Gastrocnemius medialis (tissue), 4 donors: ENCODE measurements around the gene SERINC2. TPM values are rescaled to one million over a fixed set of nuclear protein-coding genes. Genes with fewer than 3 reads are reported as not detected.

Experiments
- ATAC-seq, 2 donors: fragments of 150-250 bp; one replicate each; pipeline ENCODE4 v1.9.1; 2016
- DNase-seq, 2 donors: peaks; one replicate each; pipeline ENCODE4 v3.0.0-alpha.2; 2019
- H3K27ac ChIP-seq, 4 donors: fragments of 200-600 bp; sonication (generic); 1 replicate in 1 of 4; 2 replicates in 3 of 4; pipeline ENCODE4 v1.5.1; 2016 to 2018; ENCODE audit warnings: mild to moderate bottlenecking in 2 of 4, moderate library complexity in 1 of 4
- H3K27me3 ChIP-seq, 3 donors: fragments of 200-600 bp; sonication (generic) in 2 of 3; 1 replicate in 1 of 3; 2 replicates in 2 of 3; pipeline versions ENCODE4 v1.5.1 to v1.6.0; 2016 to 2019; ENCODE audit warnings: mild to moderate bottlenecking in 1 of 3, moderate library complexity in 1 of 3
- H3K36me3 ChIP-seq, 2 donors: fragments of 200-600 bp; sonication (generic) in 1 of 2; one replicate each; pipeline ENCODE4 v1.5.1; 2017 to 2018
- H3K4me1 ChIP-seq, 2 donors: fragments of 200-600 bp; sonication (generic) in 1 of 2; one replicate each; pipeline ENCODE4 v1.5.1; 2016 to 2017; ENCODE audit warnings: mild to moderate bottlenecking in 2 of 2
- H3K4me3 ChIP-seq, 4 donors: fragments of 200-600 bp; sonication (generic) in 3 of 4; 1 replicate in 1 of 4; 2 replicates in 3 of 4; pipeline ENCODE4 v1.5.1; 2016 to 2019; ENCODE audit warnings: mild to moderate bottlenecking in 2 of 4
- H3K9me3 ChIP-seq, 3 donors: fragments of 200-600 bp; sonication (generic) in 2 of 3; 1 replicate in 1 of 3; 2 replicates in 2 of 3; pipeline ENCODE4 v1.5.1; 2016 to 2019
- CTCF ChIP-seq, 5 experiments: fragments of 450-650 bp in 3 of 5; fragments of 200-600 bp in 2 of 5; sonication (generic) in 2 of 5; IDR thresholded peaks in 4 of 5; conservative IDR thresholded peaks in 1 of 5; 1 replicate in 4 of 5; 2 replicates in 1 of 5; pipeline ENCODE4 v1.5.1; 2016 to 2019; ENCODE audit warnings: antibody characterized with exemption in 5 of 5, mild to moderate bottlenecking in 3 of 5, moderate library complexity in 3 of 5
- POLR2A ChIP-seq, 2 donors: fragments of 450-650 bp; IDR thresholded peaks; one replicate each; pipeline ENCODE4 v1.6.1; 2017; ENCODE audit warnings: antibody characterized with exemption in 2 of 2, mild to moderate bottlenecking in 2 of 2, moderate library complexity in 2 of 2
- in situ Hi-C, 4 donors: fragments of 200-750 bp; cut with MboI; loops; one replicate each; pipeline versions ENCODE4 v1.15.0 to v1.8.0; 2017; ENCODE audit warnings: low sequenced_read_pairs in 4 of 4
- intact Hi-C: fragments of 100-400 bp; cut with DNase I; formaldehyde crosslinking; loops from one replicate; pipeline ENCODE4 v1.15.1; 2023; ENCODE audit warnings: low total_unique reads
- total RNA-seq, 4 donors: library from RNA; depleted of rRNA; stranded (reverse); fragments of >200 nt; gene quantifications; one replicate each; pipeline versions ENCODE4 v1.1.0 to v1.2.3, GENCODE V29; 2016

Gene SERINC2
- total RNA-seq, 4 donors from 2014 or later: 21.2 to 53.4 (median 35.9) TPM

DNA sequence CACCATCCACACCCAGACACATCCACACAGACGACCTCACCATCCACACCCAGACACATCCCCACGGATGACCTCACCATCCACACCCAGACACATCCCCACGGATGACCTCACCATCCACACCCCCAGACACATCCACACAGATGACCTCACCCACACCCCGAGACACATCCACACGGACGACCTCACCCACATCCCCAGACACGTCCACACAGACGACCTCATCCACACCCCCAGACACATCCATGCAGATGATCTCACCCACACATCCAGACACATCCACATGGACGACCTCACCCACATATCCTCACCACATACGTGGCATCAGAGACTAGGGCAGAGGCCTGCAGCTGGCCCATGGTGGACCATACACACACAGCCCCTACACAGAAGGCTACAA, 25.4 kb upstream of the SERINC2 start:
- intact Hi-C loops: no loop called here
- Histone ChIP-seq H3K27ac (no peak overlapping the region), H3K9me3 (no peaks in the 10 kb centered on the region), H3K4me1 (peaks cover 27% of the 10 kb centered on the region in 2 donors), H3K4me3 (no peak overlapping the region), H3K36me3 (no peaks in the 10 kb centered on the region), H3K27me3 (no peaks in the 10 kb centered on the region)
- DNase-seq (no peak), ATAC-seq (no peak)
- no peak for TF ChIP-seq POLR2A (IDR thresholded peaks at IDR 0.05)
- no peak for TF ChIP-seq CTCF (IDR thresholded peaks at IDR 0.05 in 4 of 5, conservative IDR thresholded peaks at IDR 0.05 in 1 of 5)
- in situ Hi-C loops: no loop called here

- Histone ChIP-seq H3K36me3 (no peaks in the 10 kb centered on the region), H3K27ac (no peak overlapping the region), H3K4me1 (peaks cover 13 to 17% of the 10 kb centered on the region in 2 donors), H3K4me3 (no peak overlapping the region), H3K9me3 (no peaks in the 10 kb centered on the region), H3K27me3 (no peaks in the 10 kb centered on the region)
- no peak for TF ChIP-seq POLR2A (IDR thresholded peaks at IDR 0.05)
- no peak for TF ChIP-seq CTCF (IDR thresholded peaks at IDR 0.05 in 4 of 5, conservative IDR thresholded peaks at IDR 0.05 in 1 of 5)
- in situ Hi-C loops (no loop called here), intact Hi-C loops (no loop called here)
- ATAC-seq (no peak), DNase-seq (no peak)
Observed at GRCh38 chr1:31389616-31390015, 23.4 kb upstream of the SERINC2 start.

DNA sequence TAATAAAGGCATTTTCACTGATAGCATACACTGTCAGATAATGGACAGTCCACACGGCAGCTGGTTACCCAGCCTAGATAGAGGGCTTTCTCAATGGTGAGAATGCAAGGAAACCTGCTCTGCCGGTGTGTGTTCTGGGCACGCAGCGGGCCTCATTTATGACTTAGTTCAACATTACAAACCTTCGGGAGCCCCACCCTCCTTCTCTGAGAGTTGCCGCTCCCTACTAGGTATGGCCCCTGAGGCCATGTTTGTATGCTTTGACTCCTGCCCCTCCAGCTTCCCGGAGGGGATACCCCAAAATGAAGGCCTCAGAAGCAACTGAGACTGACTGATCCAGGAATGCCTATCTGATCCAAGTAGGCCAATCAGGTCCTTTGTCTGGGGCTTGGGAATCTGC, 22.9 kb upstream of the SERINC2 start:
- in situ Hi-C loops (no loop called here), intact Hi-C loops (no loop called here)
- ATAC-seq: no peak
- Histone ChIP-seq H3K4me3 (no peak overlapping the region), H3K27ac (no peak overlapping the region), H3K4me1 (peaks cover 10 to 15% of the 10 kb centered on the region in 2 donors), H3K27me3 (no peaks in the 10 kb centered on the region), H3K36me3 (no peaks in the 10 kb centered on the region), H3K9me3 (no peaks in the 10 kb centered on the region)
- TF ChIP-seq POLR2A (IDR thresholded peaks at IDR 0.05) (no peak), CTCF (IDR thresholded peaks at IDR 0.05 in 4 of 5, conservative IDR thresholded peaks at IDR 0.05 in 1 of 5) (no peak)
- no peak for DNase-seq

GRCh38 chr1:31393463-31393862, 19.6 kb upstream of the SERINC2 start:
- no peak for DNase-seq
- no peaks in the 10 kb centered on the region for H3K36me3 ChIP-seq
- intact Hi-C loops (no loop called here), in situ Hi-C loops (no loop called here)
- no peaks in the 10 kb centered on the region for H3K9me3 ChIP-seq
- H3K4me1 ChIP-seq: peaks cover 5 to 8% of the 10 kb centered on the region in 2 donors
- TF ChIP-seq POLR2A (IDR thresholded peaks at IDR 0.05) (no peak), CTCF (IDR thresholded peaks at IDR 0.05 in 4 of 5, conservative IDR thresholded peaks at IDR 0.05 in 1 of 5) (no peak)
- peak overlapping the region in 2 of 4 donors; percentile 81 to 90 for H3K27ac ChIP-seq
- H3K27me3 ChIP-seq: no peaks in the 10 kb centered on the region
- no peak overlapping the region for H3K4me3 ChIP-seq
- ATAC-seq: no peak

- intact Hi-C loops: loop anchor here (1.0 to 2.0 kb wide), 2 partner anchors 28 to 154 kb away; no protein-coding TSS in a partner anchor
- Histone ChIP-seq H3K4me3 (peak overlapping the region; percentile 14 to 44 (median 22)), H3K4me1 (peaks cover 5 to 8% of the 10 kb centered on the region in 2 donors), H3K27me3 (no peaks in the 10 kb centered on the region), H3K9me3 (no peaks in the 10 kb centered on the region), H3K36me3 (no peaks in the 10 kb centered on the region), H3K27ac (peak overlapping the region; percentile 81 to 90 (median 86))
- ATAC-seq (peak; percentile 98 to 99), DNase-seq (peak; percentile 96 to 99)
- in situ Hi-C loops: no loop called here
- TF ChIP-seq CTCF (IDR thresholded peaks at IDR 0.05 in 4 of 5, conservative IDR thresholded peaks at IDR 0.05 in 1 of 5) (peak; percentile 91 to 97 (median 95)), POLR2A (IDR thresholded peaks at IDR 0.05) (peak; percentile 53 to 66)
Observed at GRCh38 chr1:31394584-31395193, 18.3 kb upstream of the SERINC2 start.
